Brain microvascular endothelial cell (primary cell): ENCODE data around the gene ANO4.

ENCODE experiments used
- DNase-seq: peaks from one replicate; pipeline ENCODE4 v3.0.0-alpha.2; 2020
- H3K27ac ChIP-seq: fragments of 250-450 bp; sonication (Bioruptor Pico); 2 replicates; pipeline ENCODE4 v1.5.1; 2020; ENCODE audit warnings: mild to moderate bottlenecking, moderate library complexity
- H3K27me3 ChIP-seq: fragments of 250-450 bp; sonication (Bioruptor Pico); replicated peaks from 2 replicates; pipeline ENCODE4 v1.5.1; 2020; ENCODE audit warnings: mild to moderate bottlenecking
- H3K36me3 ChIP-seq: fragments of 250-450 bp; sonication (Bioruptor Pico); replicated peaks from 2 replicates; pipeline ENCODE4 v1.5.1; 2020; ENCODE audit warnings: mild to moderate bottlenecking
- H3K4me3 ChIP-seq: 2 replicates; pipeline ENCODE4 v1.5.1; 2011; ENCODE audit warnings: low read depth, mild to moderate bottlenecking, control low read depth, low read length, moderate library complexity
- in situ Hi-C: cut with HindIII; loops from 2 replicates; pipeline ENCODE4 v1.10.0; 2017; ENCODE audit warnings: low sequenced_read_pairs, low pct_ligation_motif_present
- TF ChIP-seq, protein P1 (sequence below): IDR thresholded peaks from 2 replicates; pipeline ENCODE4 v1.5.1; 2011; ENCODE audit warnings: low read depth, mild to moderate bottlenecking, moderate library complexity, low read length, control low read depth, inconsistent platforms; ENCODE audit errors: missing control alignments

Gene ANO4

GRCh38 chr12:100970894-100971293 lies 176.3 kb downstream of the ANO4 start:
- TF ChIP-seq, protein P1, sequence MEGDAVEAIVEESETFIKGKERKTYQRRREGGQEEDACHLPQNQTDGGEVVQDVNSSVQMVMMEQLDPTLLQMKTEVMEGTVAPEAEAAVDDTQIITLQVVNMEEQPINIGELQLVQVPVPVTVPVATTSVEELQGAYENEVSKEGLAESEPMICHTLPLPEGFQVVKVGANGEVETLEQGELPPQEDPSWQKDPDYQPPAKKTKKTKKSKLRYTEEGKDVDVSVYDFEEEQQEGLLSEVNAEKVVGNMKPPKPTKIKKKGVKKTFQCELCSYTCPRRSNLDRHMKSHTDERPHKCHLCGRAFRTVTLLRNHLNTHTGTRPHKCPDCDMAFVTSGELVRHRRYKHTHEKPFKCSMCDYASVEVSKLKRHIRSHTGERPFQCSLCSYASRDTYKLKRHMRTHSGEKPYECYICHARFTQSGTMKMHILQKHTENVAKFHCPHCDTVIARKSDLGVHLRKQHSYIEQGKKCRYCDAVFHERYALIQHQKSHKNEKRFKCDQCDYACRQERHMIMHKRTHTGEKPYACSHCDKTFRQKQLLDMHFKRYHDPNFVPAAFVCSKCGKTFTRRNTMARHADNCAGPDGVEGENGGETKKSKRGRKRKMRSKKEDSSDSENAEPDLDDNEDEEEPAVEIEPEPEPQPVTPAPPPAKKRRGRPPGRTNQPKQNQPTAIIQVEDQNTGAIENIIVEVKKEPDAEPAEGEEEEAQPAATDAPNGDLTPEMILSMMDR = no peak
- no peaks in the 10 kb centered on the region for H3K27me3 ChIP-seq
- in situ Hi-C loops = no loop called here

GRCh38 chr12:100972121-100972520 lies 177.5 kb downstream of the ANO4 start:
- H3K36me3 ChIP-seq = no peaks in the 10 kb centered on the region
- in situ Hi-C loops = no loop called here
- no peak overlapping the region for H3K4me3 ChIP-seq
- H3K27me3 ChIP-seq = no peaks in the 10 kb centered on the region
- TF ChIP-seq, protein P1 = no peak
- H3K27ac ChIP-seq = no peak overlapping the region
- no peak for DNase-seq

More at GRCh38 chr12:100970894-100971293, 176.3 kb downstream of the ANO4 start:
- H3K36me3 ChIP-seq = no peaks in the 10 kb centered on the region
- no peak for DNase-seq
- H3K27ac ChIP-seq = no peak overlapping the region
- no peak overlapping the region for H3K4me3 ChIP-seq

DNA sequence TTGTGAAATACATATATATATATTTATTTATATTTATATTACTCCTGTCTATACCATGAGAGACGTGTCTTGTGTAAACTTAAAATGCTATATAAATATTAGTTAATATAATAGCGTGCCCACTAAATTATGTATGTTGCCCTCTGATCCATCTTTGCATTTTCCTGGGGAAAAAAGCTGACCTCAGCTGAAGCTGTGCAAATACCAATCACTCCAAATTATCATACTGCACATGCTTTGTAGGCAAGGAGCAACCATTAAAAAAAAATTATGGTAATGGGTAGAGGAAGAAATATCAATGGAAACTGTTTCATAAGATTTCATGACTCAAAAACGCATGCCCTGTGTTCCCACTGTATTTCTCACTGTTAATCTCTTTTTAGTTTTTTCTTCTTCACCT lies 179.8 kb downstream of the ANO4 start:
- Histone ChIP-seq H3K27me3 (no peaks in the 10 kb centered on the region), H3K36me3 (no peaks in the 10 kb centered on the region), H3K27ac (no peak overlapping the region), H3K4me3 (no peak overlapping the region)
- TF ChIP-seq, protein P1 = no peak
- no peak for DNase-seq
- in situ Hi-C loops = no loop called here

- TF ChIP-seq, protein P1 = no peak
- H3K27me3 ChIP-seq = no peaks in the 10 kb centered on the region
- in situ Hi-C loops = no loop called here
- no peak for DNase-seq
- H3K36me3 ChIP-seq = no peaks in the 10 kb centered on the region
- no peak overlapping the region for H3K27ac ChIP-seq
- H3K4me3 ChIP-seq = no peak overlapping the region
Measured at GRCh38 chr12:100974747-100975146, 180.2 kb downstream of the ANO4 start.

- Histone ChIP-seq H3K27me3 (no peaks in the 10 kb centered on the region), H3K36me3 (no peaks in the 10 kb centered on the region), H3K4me3 (no peak overlapping the region), H3K27ac (no peak overlapping the region)
- TF ChIP-seq, protein P1 = no peak
- DNase-seq = no peak
- in situ Hi-C loops = no loop called here
Measured at GRCh38 chr12:100976735-100977134, 182.2 kb downstream of the ANO4 start.

- in situ Hi-C loops = no loop called here
- H3K27ac ChIP-seq = no peak overlapping the region
- DNase-seq = no peak
- no peaks in the 10 kb centered on the region for H3K27me3 ChIP-seq
- no peak overlapping the region for H3K4me3 ChIP-seq
- H3K36me3 ChIP-seq = no peaks in the 10 kb centered on the region
- TF ChIP-seq, protein P1 = no peak
Measured at GRCh38 chr12:100980856-100981255, 186.3 kb downstream of the ANO4 start.
